ENCODE measurements around the gene ERCC6L2. TPM values are rescaled to one million over a fixed set of nuclear protein-coding genes. Genes with fewer than 3 reads are reported as not detected.
A peak's percentile ranks its signal among the peaks of the same experiment; 100 is the strongest.

The ERCC6L2 gene
- total and polyA plus RNA-seq, 10 of the 15 experiments (the other 5 are each of a cell fraction or from before 2014, with no cell fraction given) = 8.1 to 45.0 (median 22.6) TPM

DNA sequence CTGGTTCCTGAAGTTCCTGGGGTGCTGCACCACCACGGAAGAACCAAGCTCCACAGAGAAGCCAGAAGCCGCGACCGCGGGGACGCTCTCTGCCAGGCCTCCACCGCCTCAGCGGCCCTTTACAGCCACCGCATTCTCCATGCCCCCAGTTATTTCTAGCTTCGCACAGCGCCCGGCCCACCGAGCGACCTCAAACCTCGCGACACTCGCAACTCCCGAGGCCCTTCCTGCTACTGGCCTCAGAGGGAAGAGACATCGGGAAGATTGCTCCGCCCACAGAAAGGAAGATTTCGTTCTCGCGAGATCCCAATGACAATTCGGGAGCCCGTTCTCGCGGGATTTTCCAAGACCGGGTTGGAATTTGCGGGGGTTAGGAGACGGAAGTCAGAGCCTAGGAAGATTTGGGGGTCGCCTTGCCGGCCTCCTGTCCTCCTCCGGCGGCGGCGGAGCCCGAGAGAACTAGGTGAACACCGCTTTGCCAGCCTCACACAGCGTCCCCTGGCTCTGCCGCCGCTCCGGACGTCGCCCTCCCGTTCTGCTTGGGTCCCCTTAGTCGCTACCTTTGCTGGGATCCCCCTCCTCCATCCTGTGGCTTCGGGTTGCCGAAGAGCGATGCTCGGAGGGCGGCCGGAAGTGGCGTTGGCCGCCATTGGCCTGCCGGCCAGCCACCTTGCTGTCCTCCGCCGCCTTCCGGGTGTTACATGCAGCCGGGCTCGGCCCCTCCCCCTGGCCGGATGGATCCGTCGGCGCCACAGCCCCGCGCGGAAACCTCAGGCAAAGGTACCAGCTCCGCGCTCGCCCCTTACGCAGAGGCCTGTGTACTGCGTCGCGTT is at the start of gene ERCC6L2 (continued):
- TF ChIP-seq, protein P1, sequence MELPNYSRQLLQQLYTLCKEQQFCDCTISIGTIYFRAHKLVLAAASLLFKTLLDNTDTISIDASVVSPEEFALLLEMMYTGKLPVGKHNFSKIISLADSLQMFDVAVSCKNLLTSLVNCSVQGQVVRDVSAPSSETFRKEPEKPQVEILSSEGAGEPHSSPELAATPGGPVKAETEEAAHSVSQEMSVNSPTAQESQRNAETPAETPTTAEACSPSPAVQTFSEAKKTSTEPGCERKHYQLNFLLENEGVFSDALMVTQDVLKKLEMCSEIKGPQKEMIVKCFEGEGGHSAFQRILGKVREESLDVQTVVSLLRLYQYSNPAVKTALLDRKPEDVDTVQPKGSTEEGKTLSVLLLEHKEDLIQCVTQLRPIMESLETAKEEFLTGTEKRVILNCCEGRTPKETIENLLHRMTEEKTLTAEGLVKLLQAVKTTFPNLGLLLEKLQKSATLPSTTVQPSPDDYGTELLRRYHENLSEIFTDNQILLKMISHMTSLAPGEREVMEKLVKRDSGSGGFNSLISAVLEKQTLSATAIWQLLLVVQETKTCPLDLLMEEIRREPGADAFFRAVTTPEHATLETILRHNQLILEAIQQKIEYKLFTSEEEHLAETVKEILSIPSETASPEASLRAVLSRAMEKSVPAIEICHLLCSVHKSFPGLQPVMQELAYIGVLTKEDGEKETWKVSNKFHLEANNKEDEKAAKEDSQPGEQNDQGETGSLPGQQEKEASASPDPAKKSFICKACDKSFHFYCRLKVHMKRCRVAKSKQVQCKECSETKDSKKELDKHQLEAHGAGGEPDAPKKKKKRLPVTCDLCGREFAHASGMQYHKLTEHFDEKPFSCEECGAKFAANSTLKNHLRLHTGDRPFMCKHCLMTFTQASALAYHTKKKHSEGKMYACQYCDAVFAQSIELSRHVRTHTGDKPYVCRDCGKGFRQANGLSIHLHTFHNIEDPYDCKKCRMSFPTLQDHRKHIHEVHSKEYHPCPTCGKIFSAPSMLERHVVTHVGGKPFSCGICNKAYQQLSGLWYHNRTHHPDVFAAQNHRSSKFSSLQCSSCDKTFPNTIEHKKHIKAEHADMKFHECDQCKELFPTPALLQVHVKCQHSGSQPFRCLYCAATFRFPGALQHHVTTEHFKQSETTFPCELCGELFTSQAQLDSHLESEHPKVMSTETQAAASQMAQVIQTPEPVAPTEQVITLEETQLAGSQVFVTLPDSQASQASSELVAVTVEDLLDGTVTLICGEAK (IDR thresholded peaks at IDR 0.05; ENCODE audit: borderline replicate concordance) = peak; percentile 98
- TF ChIP-seq CREM (IDR thresholded peaks at IDR 0.05; ENCODE audit: low read depth) (peak; percentile 78), RFX5 (IDR thresholded peaks at IDR 0.05; ENCODE audit: low read depth, low read length) (peak; percentile 27; the same call in 1 of the 2 replicates), POU2F2 (IDR thresholded peaks at IDR 0.05; ENCODE audit: borderline replicate concordance, low read depth, low read length) (peak; percentile 82), EZH2 (IDR thresholded peaks at IDR 0.05; ENCODE audit: borderline replicate concordance, control insufficient read depth, low read depth, low read length) (no peak), NFYB (IDR thresholded peaks at IDR 0.05; ENCODE audit: insufficient read depth, low read depth, low read length) (0 out of 2 replicates have a peak, but pooled peaks have one; percentile 7), CHD2 (IDR thresholded peaks at IDR 0.05; ENCODE audit: borderline replicate concordance, low read depth, low read length) (peak; percentile 100), KLF5 (IDR thresholded peaks at IDR 0.05; ENCODE audit: partially characterized antibody) (peak; percentile 85)
- TF ChIP-seq, protein P2, sequence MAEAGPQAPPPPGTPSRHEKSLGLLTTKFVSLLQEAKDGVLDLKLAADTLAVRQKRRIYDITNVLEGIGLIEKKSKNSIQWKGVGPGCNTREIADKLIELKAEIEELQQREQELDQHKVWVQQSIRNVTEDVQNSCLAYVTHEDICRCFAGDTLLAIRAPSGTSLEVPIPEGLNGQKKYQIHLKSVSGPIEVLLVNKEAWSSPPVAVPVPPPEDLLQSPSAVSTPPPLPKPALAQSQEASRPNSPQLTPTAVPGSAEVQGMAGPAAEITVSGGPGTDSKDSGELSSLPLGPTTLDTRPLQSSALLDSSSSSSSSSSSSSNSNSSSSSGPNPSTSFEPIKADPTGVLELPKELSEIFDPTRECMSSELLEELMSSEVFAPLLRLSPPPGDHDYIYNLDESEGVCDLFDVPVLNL (IDR thresholded peaks at IDR 0.05; ENCODE audit: low read depth, low read length) = 0 out of 2 replicates have a peak, but pooled peaks have one; percentile 21
- TF ChIP-seq, protein P3, sequence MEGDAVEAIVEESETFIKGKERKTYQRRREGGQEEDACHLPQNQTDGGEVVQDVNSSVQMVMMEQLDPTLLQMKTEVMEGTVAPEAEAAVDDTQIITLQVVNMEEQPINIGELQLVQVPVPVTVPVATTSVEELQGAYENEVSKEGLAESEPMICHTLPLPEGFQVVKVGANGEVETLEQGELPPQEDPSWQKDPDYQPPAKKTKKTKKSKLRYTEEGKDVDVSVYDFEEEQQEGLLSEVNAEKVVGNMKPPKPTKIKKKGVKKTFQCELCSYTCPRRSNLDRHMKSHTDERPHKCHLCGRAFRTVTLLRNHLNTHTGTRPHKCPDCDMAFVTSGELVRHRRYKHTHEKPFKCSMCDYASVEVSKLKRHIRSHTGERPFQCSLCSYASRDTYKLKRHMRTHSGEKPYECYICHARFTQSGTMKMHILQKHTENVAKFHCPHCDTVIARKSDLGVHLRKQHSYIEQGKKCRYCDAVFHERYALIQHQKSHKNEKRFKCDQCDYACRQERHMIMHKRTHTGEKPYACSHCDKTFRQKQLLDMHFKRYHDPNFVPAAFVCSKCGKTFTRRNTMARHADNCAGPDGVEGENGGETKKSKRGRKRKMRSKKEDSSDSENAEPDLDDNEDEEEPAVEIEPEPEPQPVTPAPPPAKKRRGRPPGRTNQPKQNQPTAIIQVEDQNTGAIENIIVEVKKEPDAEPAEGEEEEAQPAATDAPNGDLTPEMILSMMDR (IDR thresholded peaks at IDR 0.05 in 2 of 3, conservative IDR thresholded peaks at IDR 0.05 in 1 of 3; ENCODE audit: control insufficient read depth in 2 of 3, extremely low read depth in 1 of 3, insufficient read depth in 1 of 3, low read depth in 3 of 3, low read length in 3 of 3) = no peak
- TF ChIP-seq, protein P4, sequence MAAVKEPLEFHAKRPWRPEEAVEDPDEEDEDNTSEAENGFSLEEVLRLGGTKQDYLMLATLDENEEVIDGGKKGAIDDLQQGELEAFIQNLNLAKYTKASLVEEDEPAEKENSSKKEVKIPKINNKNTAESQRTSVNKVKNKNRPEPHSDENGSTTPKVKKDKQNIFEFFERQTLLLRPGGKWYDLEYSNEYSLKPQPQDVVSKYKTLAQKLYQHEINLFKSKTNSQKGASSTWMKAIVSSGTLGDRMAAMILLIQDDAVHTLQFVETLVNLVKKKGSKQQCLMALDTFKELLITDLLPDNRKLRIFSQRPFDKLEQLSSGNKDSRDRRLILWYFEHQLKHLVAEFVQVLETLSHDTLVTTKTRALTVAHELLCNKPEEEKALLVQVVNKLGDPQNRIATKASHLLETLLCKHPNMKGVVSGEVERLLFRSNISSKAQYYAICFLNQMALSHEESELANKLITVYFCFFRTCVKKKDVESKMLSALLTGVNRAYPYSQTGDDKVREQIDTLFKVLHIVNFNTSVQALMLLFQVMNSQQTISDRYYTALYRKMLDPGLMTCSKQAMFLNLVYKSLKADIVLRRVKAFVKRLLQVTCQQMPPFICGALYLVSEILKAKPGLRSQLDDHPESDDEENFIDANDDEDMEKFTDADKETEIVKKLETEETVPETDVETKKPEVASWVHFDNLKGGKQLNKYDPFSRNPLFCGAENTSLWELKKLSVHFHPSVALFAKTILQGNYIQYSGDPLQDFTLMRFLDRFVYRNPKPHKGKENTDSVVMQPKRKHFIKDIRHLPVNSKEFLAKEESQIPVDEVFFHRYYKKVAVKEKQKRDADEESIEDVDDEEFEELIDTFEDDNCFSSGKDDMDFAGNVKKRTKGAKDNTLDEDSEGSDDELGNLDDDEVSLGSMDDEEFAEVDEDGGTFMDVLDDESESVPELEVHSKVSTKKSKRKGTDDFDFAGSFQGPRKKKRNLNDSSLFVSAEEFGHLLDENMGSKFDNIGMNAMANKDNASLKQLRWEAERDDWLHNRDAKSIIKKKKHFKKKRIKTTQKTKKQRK (IDR thresholded peaks at IDR 0.05; ENCODE audit: low read depth, low read length) = no peak
- TF ChIP-seq, protein P5, sequence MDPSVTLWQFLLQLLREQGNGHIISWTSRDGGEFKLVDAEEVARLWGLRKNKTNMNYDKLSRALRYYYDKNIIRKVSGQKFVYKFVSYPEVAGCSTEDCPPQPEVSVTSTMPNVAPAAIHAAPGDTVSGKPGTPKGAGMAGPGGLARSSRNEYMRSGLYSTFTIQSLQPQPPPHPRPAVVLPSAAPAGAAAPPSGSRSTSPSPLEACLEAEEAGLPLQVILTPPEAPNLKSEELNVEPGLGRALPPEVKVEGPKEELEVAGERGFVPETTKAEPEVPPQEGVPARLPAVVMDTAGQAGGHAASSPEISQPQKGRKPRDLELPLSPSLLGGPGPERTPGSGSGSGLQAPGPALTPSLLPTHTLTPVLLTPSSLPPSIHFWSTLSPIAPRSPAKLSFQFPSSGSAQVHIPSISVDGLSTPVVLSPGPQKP (IDR thresholded peaks at IDR 0.05; ENCODE audit: low read depth, low read length) = peak; percentile 92
- TF ChIP-seq, protein P6, sequence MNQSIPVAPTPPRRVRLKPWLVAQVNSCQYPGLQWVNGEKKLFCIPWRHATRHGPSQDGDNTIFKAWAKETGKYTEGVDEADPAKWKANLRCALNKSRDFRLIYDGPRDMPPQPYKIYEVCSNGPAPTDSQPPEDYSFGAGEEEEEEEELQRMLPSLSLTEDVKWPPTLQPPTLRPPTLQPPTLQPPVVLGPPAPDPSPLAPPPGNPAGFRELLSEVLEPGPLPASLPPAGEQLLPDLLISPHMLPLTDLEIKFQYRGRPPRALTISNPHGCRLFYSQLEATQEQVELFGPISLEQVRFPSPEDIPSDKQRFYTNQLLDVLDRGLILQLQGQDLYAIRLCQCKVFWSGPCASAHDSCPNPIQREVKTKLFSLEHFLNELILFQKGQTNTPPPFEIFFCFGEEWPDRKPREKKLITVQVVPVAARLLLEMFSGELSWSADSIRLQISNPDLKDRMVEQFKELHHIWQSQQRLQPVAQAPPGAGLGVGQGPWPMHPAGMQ (IDR thresholded peaks at IDR 0.05; ENCODE audit: borderline replicate concordance) = peak; percentile 95

All from GM12878 (cell line).